HS-27A (cell line): ENCODE data around the gene ZDHHC15.
A peak's percentile ranks its signal among the peaks of the same experiment; 100 is the strongest.
"Not testable (repeated sequence)": the region's sequence is repeated elsewhere in the genome, so short reads cannot be mapped to it uniquely, and the experiment has no call there.

Experiments
- DNase-seq: peaks from one replicate; pipeline ENCODE4 v3.0.0-alpha.2; 2012; ENCODE audit warnings: low read depth, missing footprints

Gene ZDHHC15, protein sequence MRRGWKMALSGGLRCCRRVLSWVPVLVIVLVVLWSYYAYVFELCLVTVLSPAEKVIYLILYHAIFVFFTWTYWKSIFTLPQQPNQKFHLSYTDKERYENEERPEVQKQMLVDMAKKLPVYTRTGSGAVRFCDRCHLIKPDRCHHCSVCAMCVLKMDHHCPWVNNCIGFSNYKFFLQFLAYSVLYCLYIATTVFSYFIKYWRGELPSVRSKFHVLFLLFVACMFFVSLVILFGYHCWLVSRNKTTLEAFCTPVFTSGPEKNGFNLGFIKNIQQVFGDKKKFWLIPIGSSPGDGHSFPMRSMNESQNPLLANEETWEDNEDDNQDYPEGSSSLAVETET

DNA sequence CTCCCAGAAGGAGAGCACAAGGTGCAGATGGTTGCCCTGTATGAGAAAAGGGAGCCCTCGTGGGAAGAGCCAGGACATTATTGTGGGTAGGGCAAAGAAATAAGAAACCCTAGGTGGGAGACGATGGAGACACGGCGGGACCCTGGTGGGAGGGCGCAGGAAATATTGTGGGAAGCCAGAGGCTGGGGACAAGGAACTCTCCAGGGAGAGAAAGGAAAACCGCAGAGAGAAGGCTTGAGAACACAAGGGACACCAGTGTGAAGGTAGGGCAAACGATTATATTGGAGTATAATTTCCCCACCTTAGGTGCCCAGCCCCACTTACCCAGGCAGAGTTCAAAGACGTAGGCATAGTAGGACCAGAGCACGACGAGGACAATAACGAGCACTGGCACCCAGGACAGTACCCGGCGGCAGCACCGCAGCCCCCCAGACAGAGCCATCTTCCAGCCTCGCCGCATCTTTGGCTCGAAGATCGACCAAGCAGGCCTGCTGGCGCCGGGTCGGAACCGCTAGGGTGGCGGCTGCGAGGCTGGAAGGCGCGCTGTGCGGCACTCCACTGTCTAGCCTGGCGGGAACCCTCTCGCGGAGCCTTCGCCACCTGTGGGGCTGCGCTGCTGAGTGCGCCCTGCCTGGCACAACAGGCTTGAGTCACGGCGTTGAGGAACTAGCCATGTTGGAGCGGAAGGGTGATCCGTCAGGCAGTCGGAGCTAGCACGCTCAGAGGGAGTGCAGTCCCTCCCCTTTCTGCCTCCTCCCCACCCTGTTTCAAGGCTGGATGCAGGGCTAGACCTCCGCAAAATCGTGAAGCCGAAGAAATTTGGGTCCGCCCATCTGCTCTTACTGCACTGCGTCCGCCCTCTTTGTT lies at the start of gene ZDHHC15:
Gene ZDHHC15, minus strand, starts transcription at position 473 of the 867 bp plus-strand sequence. Its CDS starts 13 bp downstream, at position 460.
- DNase-seq: no peak

DNA sequence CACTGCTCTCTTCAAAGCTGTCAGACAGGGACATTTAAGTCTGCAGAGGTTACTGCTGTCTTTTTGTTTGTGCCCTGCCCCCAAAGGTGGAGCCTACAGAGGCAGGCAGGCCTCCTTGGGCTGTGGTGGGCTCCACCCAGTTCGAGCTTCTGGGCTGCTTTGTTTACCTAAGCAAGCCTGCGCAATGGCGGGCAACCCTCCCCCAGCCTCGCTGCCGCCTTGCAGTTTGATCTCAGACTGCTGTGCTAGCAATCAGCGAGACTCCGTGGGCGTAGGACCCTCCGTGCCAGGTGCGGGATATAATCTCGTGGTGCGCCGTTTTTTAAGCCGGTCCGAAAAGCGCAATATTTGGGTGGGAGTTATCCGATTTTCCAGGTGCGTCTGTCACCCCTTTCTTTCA lies 37.7 kb upstream of the ZDHHC15 start:
- DNase-seq: not testable (repeated sequence)

DNA sequence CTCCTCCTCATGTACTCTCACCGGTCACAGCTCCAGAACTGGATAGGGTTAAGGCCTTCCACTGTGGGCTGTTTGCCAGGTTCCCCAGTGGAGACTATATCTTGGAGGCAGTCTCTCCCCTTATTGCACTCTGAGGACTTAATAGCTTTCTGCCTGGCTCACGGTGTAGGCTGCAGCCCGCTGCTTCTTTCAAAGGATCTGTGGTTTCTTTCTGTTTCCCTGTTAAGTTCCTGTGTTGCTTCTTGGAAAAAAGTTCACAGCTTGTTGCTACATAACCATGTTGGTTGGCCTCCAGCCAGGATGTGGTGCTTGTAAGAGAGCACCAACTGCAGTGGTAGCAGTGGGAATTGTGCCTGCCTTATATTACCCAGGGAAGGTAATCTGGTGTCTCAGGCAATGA lies 24.9 kb upstream of the ZDHHC15 start:
- DNase-seq: no peak

GRCh38 chrX:75546724-75547511 lies 24.1 kb upstream of the ZDHHC15 start:
- DNase-seq: no peak

DNA sequence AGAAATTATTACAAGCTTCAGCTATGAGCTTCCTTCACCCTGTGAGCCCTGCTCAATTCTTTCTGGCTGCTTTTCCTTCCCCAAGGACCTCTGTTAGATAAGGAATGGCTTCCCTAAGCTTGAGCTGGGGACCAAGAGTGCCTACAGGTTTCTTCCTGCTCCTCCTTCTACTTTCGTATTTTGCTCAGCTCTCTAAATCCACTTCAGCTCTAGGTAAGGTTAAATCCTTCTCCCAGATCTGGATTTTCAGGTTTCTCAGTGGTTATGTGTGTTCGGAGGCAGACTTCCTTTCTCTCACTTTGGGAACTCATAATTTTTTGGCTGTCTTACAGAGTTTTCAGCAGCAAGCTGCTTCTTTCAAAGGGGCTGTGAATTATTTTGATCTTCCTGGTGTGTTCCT lies 21.9 kb upstream of the ZDHHC15 start:
- DNase-seq: no peak

GRCh38 chrX:75483933-75484332 lies 38.9 kb downstream of the ZDHHC15 start:
- no peak for DNase-seq

DNA sequence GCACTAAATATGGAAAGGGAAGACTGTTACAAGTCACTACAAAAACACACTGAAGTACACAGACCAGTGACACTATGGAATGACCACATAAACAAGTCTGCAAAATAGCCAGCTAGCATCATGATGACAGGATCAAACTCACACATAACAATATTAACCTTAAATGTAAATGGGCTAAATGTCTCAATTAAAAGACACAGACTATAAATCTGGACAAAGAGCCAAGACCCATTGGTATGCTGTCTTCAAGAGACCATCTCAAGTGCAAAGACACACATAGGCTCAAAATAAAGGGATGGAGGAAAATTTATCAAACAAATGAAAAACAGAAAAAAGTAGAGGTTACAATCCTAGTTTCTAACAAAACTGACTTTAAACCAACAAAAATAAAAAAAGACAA lies 61.1 kb downstream of the ZDHHC15 start:
- DNase-seq: not testable (repeated sequence)

DNA sequence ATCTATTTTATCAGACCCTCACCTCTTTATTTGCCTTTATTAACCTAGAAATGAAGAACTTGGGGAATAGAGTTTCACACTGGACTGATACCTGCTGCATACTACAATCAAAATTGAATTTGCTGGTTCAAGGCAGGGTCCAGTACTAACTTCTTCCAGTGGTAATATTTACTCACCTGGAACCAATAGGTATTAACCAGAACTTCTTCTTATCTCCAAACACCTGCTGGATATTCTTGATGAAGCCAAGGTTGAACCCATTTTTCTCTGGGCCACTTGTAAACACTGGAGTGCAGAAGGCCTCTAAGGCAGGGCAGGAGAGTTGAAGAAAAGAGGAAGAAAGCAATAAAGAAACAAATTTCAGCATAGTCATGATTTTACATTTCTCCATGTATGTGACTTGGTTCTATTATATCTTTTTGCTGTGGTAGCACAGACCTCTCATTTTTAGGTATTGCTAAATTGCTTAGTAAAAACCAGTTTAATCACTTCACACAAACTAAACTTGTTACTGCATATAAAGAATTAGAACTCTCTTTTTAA lies 101.1 kb downstream of the ZDHHC15 start:
- DNase-seq: no peak

DNA sequence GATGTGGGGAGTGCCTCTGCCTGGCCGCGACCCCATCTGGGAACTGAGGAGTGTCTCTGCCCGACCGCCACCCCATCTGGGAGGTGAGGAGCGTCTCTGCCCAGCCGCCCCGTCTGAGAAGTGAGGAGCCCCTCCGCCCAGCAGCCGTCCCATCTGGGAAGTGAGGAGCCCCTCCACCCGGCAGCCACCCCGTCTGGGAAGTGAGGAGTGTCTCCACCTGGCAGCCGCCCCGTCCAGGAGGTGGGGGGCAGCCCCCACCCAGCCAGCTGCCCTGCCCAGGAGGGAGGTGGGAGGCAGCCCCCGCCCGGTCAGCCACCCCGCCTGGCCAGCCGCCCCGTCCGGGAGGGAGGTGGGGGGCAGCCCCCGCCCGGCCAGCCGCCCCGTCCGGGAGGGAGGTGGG lies 115.7 kb downstream of the ZDHHC15 start:
- DNase-seq: not testable (repeated sequence)

- DNase-seq: no peak
These were observed 132.4 kb downstream of the ZDHHC15 start for GRCh38 chrX:75390470-75390869.

DNA sequence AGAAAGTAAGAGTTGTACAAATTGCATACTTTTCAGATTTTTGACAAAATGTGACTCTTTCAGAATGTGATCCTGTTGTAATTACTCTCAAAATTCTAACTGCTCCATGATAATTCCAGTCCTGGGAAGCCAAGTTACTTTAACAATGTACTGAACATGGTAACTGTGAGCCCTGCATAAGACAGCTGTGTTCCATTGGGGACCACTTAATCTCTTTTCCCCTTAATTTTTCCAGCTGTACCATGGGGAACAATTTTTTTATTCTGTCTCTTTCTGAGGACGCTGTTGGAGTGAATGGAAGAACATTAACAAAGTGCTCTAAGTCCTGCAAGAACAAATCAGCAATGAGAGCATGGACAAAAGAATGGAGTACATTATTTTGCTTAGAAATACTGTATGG lies 153.1 kb downstream of the ZDHHC15 start:
- no peak for DNase-seq

DNA sequence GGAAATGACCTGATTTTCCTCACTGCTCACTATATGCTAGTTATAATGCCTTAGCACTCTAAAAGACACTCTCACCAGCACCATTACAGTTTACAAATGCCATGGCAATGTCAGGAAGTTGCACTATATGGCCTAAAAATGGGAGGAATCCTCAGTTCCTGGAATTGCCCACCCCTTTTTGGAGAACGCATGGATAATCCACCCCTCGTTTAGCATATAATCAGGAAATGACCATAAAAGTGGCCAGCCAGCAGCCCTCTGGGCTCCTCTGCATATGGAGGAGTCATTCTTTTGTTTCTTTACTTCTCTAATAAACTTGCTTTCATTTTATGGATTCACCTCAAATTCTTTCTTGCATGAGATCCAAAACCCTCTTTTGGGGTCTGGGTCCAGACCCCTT lies 156.0 kb downstream of the ZDHHC15 start:
- no peak for DNase-seq

- peak; percentile 72 for DNase-seq
These were observed 157.4 kb downstream of the ZDHHC15 start for GRCh38 chrX:75365243-75365975.

DNA sequence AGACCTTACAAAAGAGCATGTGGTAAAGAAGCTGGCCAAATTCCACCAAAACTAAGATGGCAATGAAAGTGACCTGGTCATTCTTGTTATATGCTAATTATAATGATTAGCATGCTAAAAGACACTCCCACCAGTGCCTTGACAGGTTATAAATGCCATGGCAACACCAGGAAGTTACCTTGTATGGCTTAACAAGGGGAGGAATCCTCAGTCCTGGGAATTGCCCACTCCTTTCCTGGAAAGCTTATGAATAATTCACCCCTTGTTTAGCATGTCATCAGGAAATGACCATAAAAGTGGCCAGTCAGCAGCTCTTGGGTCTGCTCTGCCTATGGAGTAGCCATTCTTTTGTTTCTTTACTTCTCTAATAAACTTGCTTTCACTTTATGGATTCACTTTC lies 161.0 kb downstream of the ZDHHC15 start:
- DNase-seq: no peak

DNA sequence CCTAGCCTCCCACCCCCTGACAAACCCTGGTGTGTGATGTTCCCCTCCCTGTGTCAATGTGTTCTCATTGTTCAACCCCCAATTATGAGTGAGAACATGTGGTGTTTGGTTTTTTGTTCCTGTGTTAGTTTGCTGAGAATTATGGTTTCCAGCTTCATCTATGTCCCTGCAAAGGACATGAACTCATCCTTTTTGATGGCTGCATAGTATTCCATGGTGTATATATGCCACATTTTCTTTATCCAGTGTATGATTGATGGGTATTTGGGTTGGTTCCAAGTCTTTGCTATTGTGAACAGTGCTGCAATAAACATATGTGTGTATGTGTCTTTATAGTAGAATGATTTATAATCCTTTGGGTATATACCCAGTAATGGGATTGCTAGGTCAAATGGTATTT lies 174.2 kb downstream of the ZDHHC15 start:
- not testable (repeated sequence) for DNase-seq

- DNase-seq: no peak
These were observed 185.3 kb downstream of the ZDHHC15 start for GRCh38 chrX:75337525-75337924.

DNA sequence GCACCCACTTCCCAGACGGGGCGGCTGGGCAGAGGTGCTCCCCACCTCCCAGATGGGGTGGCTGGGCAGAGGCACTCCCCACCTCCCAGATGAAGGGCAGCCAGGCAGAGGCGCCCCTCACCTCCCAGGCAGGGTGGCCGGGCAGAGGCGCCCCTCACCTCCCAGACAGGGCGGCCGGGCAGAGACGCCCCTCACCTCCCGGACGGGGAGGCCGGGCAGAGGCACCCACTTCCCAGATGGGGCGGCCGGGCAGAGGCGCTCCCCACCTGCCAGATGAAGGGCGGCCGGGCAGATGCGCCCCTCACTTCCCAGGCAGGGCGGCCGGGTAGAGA lies 187.7 kb downstream of the ZDHHC15 start:
- no peak for DNase-seq

DNA sequence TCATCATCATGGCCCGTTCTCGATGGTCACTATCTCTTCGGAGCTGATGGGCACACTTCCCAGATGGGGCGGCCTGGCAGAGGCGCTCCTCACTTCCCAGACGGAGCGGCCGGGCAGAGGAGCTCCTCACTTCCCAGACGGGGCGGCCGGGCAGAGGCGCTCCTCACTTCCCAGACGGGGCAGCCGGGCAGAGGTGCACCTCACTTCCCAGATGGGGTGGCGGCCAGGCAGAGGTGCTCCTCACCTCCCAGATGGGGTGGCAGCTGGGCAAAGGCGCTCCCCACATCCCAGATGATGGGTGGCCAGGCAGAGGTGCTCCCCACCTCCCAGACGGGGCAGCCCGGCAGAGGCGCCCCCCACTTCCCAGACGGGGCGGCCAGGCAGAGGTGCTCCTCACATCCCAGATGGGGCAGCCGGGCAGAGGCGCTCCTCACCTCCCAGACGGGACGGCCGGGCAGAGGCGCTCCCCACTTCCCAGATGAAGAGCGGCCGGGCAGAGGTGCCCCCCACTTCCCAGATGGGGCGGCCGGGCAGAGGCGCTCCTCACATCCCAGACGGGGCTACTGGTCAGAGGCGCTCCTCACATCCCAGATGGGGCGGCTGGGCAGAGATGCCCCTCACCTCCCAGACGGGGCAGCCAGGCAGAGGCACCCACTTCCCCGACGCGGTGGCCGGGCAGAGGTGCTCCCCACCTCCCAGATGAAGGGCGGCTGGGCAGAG lies 188.3 kb downstream of the ZDHHC15 start:
- DNase-seq: not testable (repeated sequence)

DNA sequence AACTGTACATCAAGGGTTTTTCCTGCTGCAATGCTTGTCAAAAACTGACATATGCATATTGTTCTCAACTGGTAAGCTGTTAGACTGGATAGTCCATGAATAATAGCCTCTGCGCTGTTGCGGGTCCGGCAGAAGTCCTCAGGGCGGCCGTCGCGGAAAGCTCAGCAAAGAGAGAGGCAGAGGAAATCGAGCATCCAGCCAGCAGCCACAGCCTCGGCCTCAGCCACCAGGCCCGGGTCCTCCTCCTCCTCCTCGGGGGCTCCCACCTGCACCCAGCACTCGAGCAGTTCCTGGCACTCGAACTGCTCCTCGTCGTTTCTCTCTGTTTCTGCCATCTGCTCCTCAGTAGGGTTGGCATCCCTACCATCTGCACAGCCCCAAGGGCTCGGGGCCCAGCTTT lies 195.2 kb downstream of the ZDHHC15 start:
- DNase-seq: no peak
